IMR-90 (cell line): ENCODE results near the gene KRI1. TPM values are rescaled to one million over a fixed set of nuclear protein-coding genes. Genes with fewer than 3 reads are reported as not detected.
A peak's percentile ranks its signal among the peaks of the same experiment; 100 is the strongest.

ENCODE experiments used
- ATAC-seq: fragments of 200-7000 bp; cut with Tn5 transposase; 2 replicates; pipeline ENCODE4 v1.9.1; 2020; ENCODE audit warnings: low read depth, mild to moderate bottlenecking, moderate library complexity
- BruUV-seq: library from RNA; stranded (reverse); fragments of 400-500 nt; replicated peaks from 2 replicates; lab custom pipeline; 2021; lab: Mats Ljungman, UMichigan
- CTCF ChIA-PET: fragments of 300-600 bp; formaldehyde crosslinking; extraction: SDS; loops from one replicate; lab custom pipeline; 2021; ENCODE audit warnings: antibody characterized with exemption; lab: Yijun Ruan, JAX
- POLR2A ChIA-PET: fragments of 300-600 bp; sonication (Branson Sonifier 250); formaldehyde crosslinking; loops from one replicate; lab custom pipeline; 2022; ENCODE audit warnings: antibody characterized with exemption; ENCODE audit not compliant: unreplicated experiment; lab: Charles Lee
- DNase-seq: peaks from one replicate; pipeline ENCODE4 v3.0.0; 2013
- H2AFZ ChIP-seq: replicated peaks from 2 replicates; pipeline ENCODE3; 2013; ENCODE audit warnings: low read length, mild to moderate bottlenecking; ENCODE audit not compliant: poor library complexity
- H2AK5ac ChIP-seq: 2 replicates; pipeline ENCODE4 v1.6.1; 2013; ENCODE audit warnings: low read depth, low read length, inconsistent platforms
- H2AK9ac ChIP-seq: replicated peaks from 2 replicates; pipeline ENCODE3; 2013; ENCODE audit warnings: mild to moderate bottlenecking, low read depth, low read length, moderate library complexity; ENCODE audit not compliant: poor library complexity
- H2BK120ac ChIP-seq: 2 replicates; pipeline ENCODE4 v1.6.1; 2013; ENCODE audit warnings: low read depth, low read length, inconsistent platforms
- H2BK15ac ChIP-seq: 3 replicates; pipeline ENCODE4 v1.6.1; 2013; ENCODE audit warnings: low read depth, low read length, inconsistent platforms
- H2BK20ac ChIP-seq: 2 replicates; pipeline ENCODE4 v1.6.1; 2013; ENCODE audit warnings: low read depth, mild to moderate bottlenecking, inconsistent platforms, low read length, moderate library complexity
- H2BK5ac ChIP-seq: 2 replicates; pipeline ENCODE4 v1.6.1; 2013; ENCODE audit warnings: mild to moderate bottlenecking, low read depth, low read length, inconsistent platforms; ENCODE audit not compliant: poor library complexity, severe bottlenecking
- H3K14ac ChIP-seq: replicated peaks from 2 replicates; pipeline ENCODE4 v1.6.1; 2013; ENCODE audit warnings: low read depth, low read length, inconsistent platforms
- H3K18ac ChIP-seq: 2 replicates; pipeline ENCODE4 v1.6.1; 2013; ENCODE audit warnings: low read depth, low read length, control low read depth
- H3K23ac ChIP-seq: 2 replicates; pipeline ENCODE4 v1.6.1; 2013; ENCODE audit warnings: low read depth, low read length, inconsistent platforms
- H3K27ac ChIP-seq: 2 replicates; pipeline ENCODE4 v1.5.1; 2013; ENCODE audit warnings: mild to moderate bottlenecking, control low read depth, low read length; ENCODE audit not compliant: insufficient read depth
- H3K27me3 ChIP-seq: 2 replicates; pipeline ENCODE4 v1.6.1; 2013; ENCODE audit warnings: low read length; ENCODE audit not compliant: control insufficient read depth, insufficient read depth
- H3K36me3 ChIP-seq: 2 replicates; pipeline ENCODE4 v1.6.1; 2013; ENCODE audit warnings: low read length, mixed read lengths; ENCODE audit not compliant: control insufficient read depth, insufficient read depth
- H3K4ac ChIP-seq: 2 replicates; pipeline ENCODE4 v1.6.1; 2013; ENCODE audit warnings: low read depth, low read length, inconsistent platforms
- H3K4me1 ChIP-seq: 2 replicates; pipeline ENCODE4 v1.6.1; 2013; ENCODE audit warnings: low read length, mixed read lengths; ENCODE audit not compliant: control insufficient read depth, insufficient read depth
- H3K4me2 ChIP-seq: 2 replicates; pipeline ENCODE4 v1.6.1; 2013; ENCODE audit warnings: low read depth, mild to moderate bottlenecking, control low read depth, low read length, moderate library complexity
- H3K4me3 ChIP-seq: 2 replicates; pipeline ENCODE4 v1.5.1; 2013; ENCODE audit warnings: low read depth, mild to moderate bottlenecking, control low read depth, low read length, moderate library complexity; ENCODE audit not compliant: insufficient read depth
- H3K56ac ChIP-seq: 2 replicates; pipeline ENCODE4 v1.6.1; 2013; ENCODE audit warnings: low read length, inconsistent platforms; ENCODE audit not compliant: insufficient read depth; ENCODE audit errors: extremely low read depth
- H3K79me1 ChIP-seq, 2 experiments: 2 replicates each; pipeline ENCODE4 v1.6.1; 2013; ENCODE audit warnings: low read length in 2 of 2, inconsistent platforms in 1 of 2, low read depth in 1 of 2
- H3K9ac ChIP-seq: 2 replicates; pipeline ENCODE4 v1.6.1; 2013; ENCODE audit warnings: low read depth, low read length, control low read depth
- H3K9me1 ChIP-seq: 2 replicates; pipeline ENCODE4 v1.6.1; 2013; ENCODE audit warnings: low read length, inconsistent platforms; ENCODE audit not compliant: insufficient read depth
- H3K9me3 ChIP-seq: 2 replicates; pipeline ENCODE4 v1.6.1; 2013; ENCODE audit warnings: low read length; ENCODE audit not compliant: control insufficient read depth, insufficient read depth
- H4K20me1 ChIP-seq: 2 replicates; pipeline ENCODE4 v1.6.1; 2013; ENCODE audit warnings: low read length, inconsistent platforms; ENCODE audit not compliant: insufficient read depth
- H4K5ac ChIP-seq: 2 replicates; pipeline ENCODE4 v1.6.1; 2013; ENCODE audit warnings: mild to moderate bottlenecking, low read depth, low read length, control low read depth
- H4K8ac ChIP-seq, 2 experiments: 2 replicates each; pipeline ENCODE4 v1.6.1; 2013; ENCODE audit warnings: low read depth in 2 of 2, low read length in 2 of 2, control low read depth in 1 of 2, inconsistent platforms in 1 of 2
- H4K91ac ChIP-seq: 2 replicates; pipeline ENCODE4 v1.6.1; 2013; ENCODE audit warnings: low read depth, low read length, inconsistent platforms; ENCODE audit not compliant: insufficient read depth
- CEBPB ChIP-seq: IDR thresholded peaks from 2 replicates; pipeline ENCODE4 v1.6.1; 2012; ENCODE audit warnings: low read depth, low read length, improper control_type of control experiment
- CHD1 ChIP-seq: IDR thresholded peaks from 2 replicates; pipeline ENCODE4 v1.6.1; 2012; ENCODE audit warnings: low read depth, low read length, improper control_type of control experiment
- CTCF ChIP-seq: conservative IDR thresholded peaks from 2 replicates; pipeline ENCODE4 v1.5.1; 2012; ENCODE audit warnings: mild to moderate bottlenecking, low read depth, low read length, improper control_type of control experiment
- ELK1 ChIP-seq: fragments of 150-350 bp; IDR thresholded peaks from 2 replicates; pipeline ENCODE4 v1.6.1; 2016; ENCODE audit warnings: low read depth, mild to moderate bottlenecking, low read length, moderate library complexity, borderline replicate concordance
- FOS ChIP-seq: fragments of 150-350 bp; IDR thresholded peaks from 2 replicates; pipeline ENCODE4 v1.6.1; 2016; ENCODE audit warnings: low read depth, low read length
- MAFK ChIP-seq: IDR thresholded peaks from 2 replicates; pipeline ENCODE4 v1.6.1; 2012; ENCODE audit warnings: low read depth, low read length, improper control_type of control experiment
- MXI1 ChIP-seq: IDR thresholded peaks from 2 replicates; pipeline ENCODE4 v1.6.1; 2012; ENCODE audit warnings: low read depth, mild to moderate bottlenecking, low read length, moderate library complexity, borderline replicate concordance
- NFE2L2 ChIP-seq: fragments of 150-350 bp; IDR thresholded peaks from 2 replicates; pipeline ENCODE4 v1.6.1; 2016; ENCODE audit warnings: low read depth, mild to moderate bottlenecking, low read length
- POLR2A ChIP-seq: IDR thresholded peaks from 2 replicates; pipeline ENCODE4 v1.6.1; 2012; ENCODE audit warnings: mild to moderate bottlenecking, low read depth, low read length
- RAD21 ChIP-seq: IDR thresholded peaks from 2 replicates; pipeline ENCODE4 v1.6.1; 2012; ENCODE audit warnings: low read length, improper control_type of control experiment
- RCOR1 ChIP-seq: IDR thresholded peaks from 2 replicates; pipeline ENCODE4 v1.6.1; 2012; ENCODE audit warnings: mild to moderate bottlenecking, low read length, improper control_type of control experiment; ENCODE audit not compliant: insufficient replicate concordance
- RFX5 ChIP-seq: IDR thresholded peaks from 2 replicates; pipeline ENCODE4 v1.8.0; 2012; ENCODE audit warnings: low read depth, mild to moderate bottlenecking, low read length, moderate library complexity
- SMC3 ChIP-seq: fragments of 150-350 bp; IDR thresholded peaks from 2 replicates; pipeline ENCODE4 v1.6.1; 2016; ENCODE audit warnings: low read depth, mild to moderate bottlenecking, antibody characterized with exemption, low read length, moderate library complexity
- USF2 ChIP-seq: fragments of 150-350 bp; IDR thresholded peaks from 2 replicates; pipeline ENCODE4 v1.6.1; 2017; ENCODE audit warnings: mild to moderate bottlenecking, antibody characterized with exemption, low read length, low read depth
- WGBS, 2 experiments: methylation state at CpG; one replicate each; pipeline versions ENCODE4 v1.1.5 to v1.1.7; 2013; ENCODE audit warnings: missing lambda C conversion rate in 2 of 2; ENCODE audit not compliant: insufficient read length in 1 of 2; ENCODE audit errors: extremely low coverage in 2 of 2; 5-methylcytosine and 5-hydroxymethylcytosine counted together
- dilution Hi-C: fragments of 300-500 bp; cut with HindIII; formaldehyde crosslinking; loops from one replicate; pipeline ENCODE4 v1.14.3; 2018; ENCODE audit warnings: low sequenced_read_pairs; ENCODE audit not compliant: unreplicated experiment
- in situ Hi-C: fragments of 300-500 bp; cut with MboI; formaldehyde crosslinking; loops from 3 replicates; pipeline ENCODE4 v1.14.3; 2019; ENCODE audit warnings: low sequenced_read_pairs, inconsistent platforms, mixed read lengths
- intact Hi-C: fragments of 100-400 bp; cut with micrococcal nuclease; formaldehyde crosslinking; loops from 2 replicates; pipeline ENCODE4 v1.10.0; 2022
- polyA plus RNA-seq, 3 experiments: library from polyadenylated mRNA; depleted of rRNA; stranded (reverse); fragments of >200 nt; gene quantifications; 2 replicates each; pipeline ENCODE4 v1.2.3, GENCODE V29; 2012; ENCODE audit warnings: low replicate concordance in 1 of 3
- total RNA-seq: library from RNA; depleted of rRNA; stranded (reverse); fragments of >200 nt; gene quantifications from 2 replicates; pipeline ENCODE4 v1.2.3, GENCODE V29; 2012

KRI1 gene
- total and polyA plus RNA-seq, 2 of the 4 experiments (the other 2 are of a cell fraction) = 5.7 to 13.3 TPM

- H3K27ac ChIP-seq = no peak overlapping the region
- H3K36me3 ChIP-seq = peaks cover 1% of the 10 kb centered on the region; the same call in 1 of the 2 replicates
- intact Hi-C loops = no loop called here
- H2AFZ ChIP-seq = peak overlapping the region; percentile 14
- H4K8ac ChIP-seq = 0 out of 4 replicates have a peak overlapping the region, but pooled peaks of 1 of the 2 experiments have one; percentile 10
- no peak overlapping the region for H3K18ac ChIP-seq
- H3K23ac ChIP-seq = no peak overlapping the region
- H3K4me2 ChIP-seq = no peak overlapping the region; the same call in 1 of the 2 replicates
- H2BK120ac ChIP-seq = no peak overlapping the region
- 0 out of 2 replicates have a peak overlapping the region, but pooled peaks have one; percentile 53 for H3K14ac ChIP-seq
- ChIA-PET POLR2A (no interaction called here), CTCF (interaction anchor here (0.6 kb wide), 1 partner anchor 31 kb away, joined by 4 read pairs; no protein-coding TSS in a partner anchor)
- no peak for ATAC-seq
- 96% methylated on average over 4 of the region's 9 CpGs; no CpG with 5 or more reads in 1 of the 2 experiments for WGBS, 2 experiments
- no peak overlapping the region for H2BK15ac ChIP-seq
- 0 out of 2 replicates have a peak overlapping the region, but pooled peaks have one; percentile 35 for H3K4ac ChIP-seq
- BruUV-seq = no TSS peak
- no peak overlapping the region for H4K91ac ChIP-seq
- H4K20me1 ChIP-seq = peaks cover 13% of the 10 kb centered on the region
- H3K9ac ChIP-seq = no peak overlapping the region
- no peaks in the 10 kb centered on the region for H3K27me3 ChIP-seq
- H3K9me3 ChIP-seq = no peaks in the 10 kb centered on the region; the same call in 1 of the 2 replicates
- H2BK20ac ChIP-seq = no peak overlapping the region
- no peak overlapping the region for H4K5ac ChIP-seq
- peak overlapping the region; percentile 79 for H2AK9ac ChIP-seq
- H3K4me3 ChIP-seq = no peak overlapping the region
- no peak for TF ChIP-seq RFX5
- TF ChIP-seq CEBPB = no peak
- no peak for TF ChIP-seq USF2
- no peak for TF ChIP-seq FOS
- no peak for TF ChIP-seq MXI1
- TF ChIP-seq ELK1 = no peak
- TF ChIP-seq CHD1 = no peak
- TF ChIP-seq NFE2L2 = no peak
- no peak for TF ChIP-seq RCOR1
- TF ChIP-seq SMC3 = no peak
- no peak for TF ChIP-seq MAFK
- no peak for TF ChIP-seq POLR2A
- no peak for TF ChIP-seq RAD21
- TF ChIP-seq CTCF = no peak
- peaks cover 15 to 54% of the 10 kb centered on the region in 2 experiments; a peak in 3 of 4 replicates for H3K79me1 ChIP-seq
- in situ Hi-C loops = no loop called here
- DNase-seq = no peak
- dilution Hi-C loops = no loop called here
- H3K9me1 ChIP-seq = peaks cover 15% of the 10 kb centered on the region
- no peak overlapping the region for H2AK5ac ChIP-seq
- H2BK5ac ChIP-seq = no peak overlapping the region
- no peak overlapping the region for H3K56ac ChIP-seq
- peaks cover 10% of the 10 kb centered on the region for H3K4me1 ChIP-seq
Measured at GRCh38 chr19:10604460-10604980, 38.7 kb upstream of the KRI1 start.
